Measurements from ENCODE around the gene PAPLN.

GRCh38 chr14:73252491-73253322, 15.4 kb downstream of the PAPLN start:
- TF ChIP-seq HOXA9 (CRISPR knock-in tag; IDR thresholded peaks at IDR 0.05; ENCODE audit: borderline replicate concordance) (no peak), KLF9 (CRISPR knock-in tag; IDR thresholded peaks at IDR 0.05; ENCODE audit: low read depth) (no peak), HNRNPLL (IDR thresholded peaks at IDR 0.05; ENCODE audit: low read depth, low read length, poor library complexity, severe bottlenecking) (no peak), TCF7L2 (IDR thresholded peaks at IDR 0.05; ENCODE audit: low read depth, low read length) (no peak), HNRNPL (IDR thresholded peaks at IDR 0.05; ENCODE audit: low read depth, low read length) (no peak), CTCF (CRISPR knock-in tag; IDR thresholded peaks at IDR 0.05) (no peak)
